H1 (cell line): Measurements from ENCODE around the gene GUCY1A1. TPM values are rescaled to one million over a fixed set of nuclear protein-coding genes. Genes with fewer than 3 reads are reported as not detected.

Experiments used
- BRCA1 ChIP-seq: IDR thresholded peaks from 2 replicates; pipeline ENCODE4 v1.6.1; 2012; ENCODE audit warnings: low read depth, low read length, improper control_type of control experiment
- CHD2 ChIP-seq: IDR thresholded peaks from 2 replicates; pipeline ENCODE4 v1.6.1; 2012; ENCODE audit warnings: low read length, improper control_type of control experiment
- NANOG ChIP-seq: IDR thresholded peaks from 2 replicates; pipeline ENCODE4 v1.6.1; 2011; ENCODE audit warnings: low read length, low read depth, mild to moderate bottlenecking, inconsistent platforms; ENCODE audit not compliant: insufficient read depth, poor library complexity, severe bottlenecking
- POLR2A ChIP-seq, 2 experiments: IDR thresholded peaks; 1 replicate in 1 of 2; 2 replicates in 1 of 2; pipeline ENCODE4 v1.6.1; 2011; ENCODE audit warnings: low read depth in 2 of 2, low read length in 2 of 2, mild to moderate bottlenecking in 2 of 2; ENCODE audit errors: control extremely low read depth in 1 of 2
- RAD21 ChIP-seq, 2 experiments: IDR thresholded peaks in 1 of 2; conservative IDR thresholded peaks in 1 of 2; 2 replicates each; pipeline ENCODE4 v1.6.1; 2011; ENCODE audit warnings: low read depth in 2 of 2, low read length in 2 of 2, improper control_type of control experiment in 1 of 2, inconsistent platforms in 1 of 2, mild to moderate bottlenecking in 1 of 2, moderate library complexity in 1 of 2
- RBBP5 ChIP-seq: IDR thresholded peaks from 2 replicates; pipeline ENCODE4 v1.7.1; 2012; ENCODE audit warnings: low read depth, mild to moderate bottlenecking, inconsistent platforms, low read length, moderate library complexity, borderline replicate concordance
- SP2 ChIP-seq: IDR thresholded peaks from 2 replicates; pipeline ENCODE4 v1.6.1; 2012; ENCODE audit warnings: mild to moderate bottlenecking, low read length, inconsistent platforms
- TAF1 ChIP-seq: IDR thresholded peaks from 2 replicates; pipeline ENCODE4 v1.6.1; 2011; ENCODE audit warnings: mild to moderate bottlenecking, low read depth, low read length
- polyA plus RNA-seq, 7 experiments: library from polyadenylated mRNA; depleted of rRNA in 3 of 7; stranded (reverse) in 5 of 7; unstranded in 2 of 7; fragments of >200 nt in 5 of 7; fragments of 200-250 nt in 2 of 7; gene quantifications; 1 replicate in 5 of 7; 2 replicates in 1 of 7; 4 replicates in 1 of 7; pipeline versions ENCODE4 v1.2.1 to v1.2.3, GENCODE V29; 2011 to 2013; ENCODE audit warnings: missing spikeins in 2 of 7, mixed read lengths in 2 of 7
- total RNA-seq: library from RNA; stranded (reverse); fragmentation: NEBNext Ultra II Directional; extraction: Animal tissue kit (Norgen Biotek cat#: 25700); gene quantifications from 2 replicates; pipeline ENCODE4 v1.2.1, GENCODE V29; 2021
- TF ChIP-seq, protein P1 (sequence below): IDR thresholded peaks from 2 replicates; pipeline ENCODE4 v1.6.1; 2012; ENCODE audit warnings: inconsistent platforms
- TF ChIP-seq, protein P2 (sequence below), 3 experiments: IDR thresholded peaks; 1 replicate in 2 of 3; 2 replicates in 1 of 3; pipeline versions ENCODE4 v1.5.1 to v1.6.1; 2011; ENCODE audit warnings: low read length in 3 of 3, mild to moderate bottlenecking in 3 of 3, inconsistent platforms in 2 of 3, low read depth in 1 of 3, moderate library complexity in 1 of 3; ENCODE audit not compliant: insufficient read depth in 1 of 3; ENCODE audit errors: control extremely low read depth in 1 of 3

The GUCY1A1 gene
- total and polyA plus RNA-seq, 2 of the 8 experiments (the other 6 are each of a cell fraction or from before 2014, with no cell fraction given) = not detected

DNA sequence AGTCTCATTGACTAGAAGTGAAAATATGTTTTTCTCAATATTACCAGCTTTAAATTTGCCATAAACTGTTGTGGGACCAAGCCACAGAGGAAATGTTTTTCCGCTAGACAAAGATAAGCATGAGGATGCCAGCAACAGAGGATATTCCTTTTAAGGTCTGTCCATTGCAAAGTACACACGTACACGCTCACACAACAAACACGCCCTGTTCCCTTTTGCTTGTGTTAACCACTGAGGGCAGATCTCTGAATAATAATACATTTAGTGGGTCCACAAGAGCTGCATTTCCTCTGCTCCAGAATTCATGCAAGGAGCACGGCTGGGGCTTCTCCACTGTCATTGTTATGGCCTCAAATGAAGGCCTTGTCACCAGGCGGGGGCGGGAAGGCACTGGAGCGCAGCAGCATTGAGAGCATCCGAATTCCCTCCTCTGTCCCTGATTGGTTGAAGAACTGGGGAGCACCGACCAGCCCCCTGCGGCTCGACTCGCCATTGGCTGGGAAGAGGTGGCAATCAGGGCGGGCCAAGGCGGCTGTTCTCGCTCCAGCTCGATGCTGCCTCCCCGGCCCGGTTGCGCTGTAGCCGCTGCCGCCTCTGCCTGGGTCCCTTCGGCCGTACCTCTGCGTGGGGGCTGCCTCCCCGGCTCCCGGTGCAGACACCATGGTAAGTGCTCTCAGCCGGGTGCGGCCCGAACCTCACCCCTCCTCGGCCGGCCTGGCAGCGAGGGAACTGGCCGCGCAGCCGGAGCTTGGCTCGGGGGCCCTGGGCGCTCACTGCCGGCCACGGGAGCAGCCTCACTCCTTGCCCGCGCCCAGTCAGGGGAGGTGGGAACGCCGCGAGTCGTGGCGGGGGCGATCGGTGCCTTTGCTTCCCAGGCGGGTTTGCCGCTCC lies 92.1 kb downstream of the GUCY1A1 start, which contains the start of gene GUCY1B1 (continued):
- TF ChIP-seq RBBP5 (no peak), RAD21 (IDR thresholded peaks at IDR 0.05 in 1 of 2, conservative IDR thresholded peaks at IDR 0.05 in 1 of 2; ENCODE audit: low read depth in 2 of 2, low read length in 2 of 2) (peak; percentile 34 to 37; a peak in 3 of 4 replicates), SP2 (peak; percentile 55), POLR2A (IDR thresholded peaks at IDR 0.05; ENCODE audit: control extremely low read depth in 1 of 2, low read depth in 2 of 2, low read length in 2 of 2) (no peak), NANOG (no peak), TAF1 (0 out of 2 replicates have a peak, but pooled peaks have one; percentile 28), CHD2 (peak; percentile 83), BRCA1 (no peak)
- TF ChIP-seq, protein P1, sequence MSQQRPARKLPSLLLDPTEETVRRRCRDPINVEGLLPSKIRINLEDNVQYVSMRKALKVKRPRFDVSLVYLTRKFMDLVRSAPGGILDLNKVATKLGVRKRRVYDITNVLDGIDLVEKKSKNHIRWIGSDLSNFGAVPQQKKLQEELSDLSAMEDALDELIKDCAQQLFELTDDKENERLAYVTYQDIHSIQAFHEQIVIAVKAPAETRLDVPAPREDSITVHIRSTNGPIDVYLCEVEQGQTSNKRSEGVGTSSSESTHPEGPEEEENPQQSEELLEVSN = peak; percentile 99
- TF ChIP-seq, protein P2, sequence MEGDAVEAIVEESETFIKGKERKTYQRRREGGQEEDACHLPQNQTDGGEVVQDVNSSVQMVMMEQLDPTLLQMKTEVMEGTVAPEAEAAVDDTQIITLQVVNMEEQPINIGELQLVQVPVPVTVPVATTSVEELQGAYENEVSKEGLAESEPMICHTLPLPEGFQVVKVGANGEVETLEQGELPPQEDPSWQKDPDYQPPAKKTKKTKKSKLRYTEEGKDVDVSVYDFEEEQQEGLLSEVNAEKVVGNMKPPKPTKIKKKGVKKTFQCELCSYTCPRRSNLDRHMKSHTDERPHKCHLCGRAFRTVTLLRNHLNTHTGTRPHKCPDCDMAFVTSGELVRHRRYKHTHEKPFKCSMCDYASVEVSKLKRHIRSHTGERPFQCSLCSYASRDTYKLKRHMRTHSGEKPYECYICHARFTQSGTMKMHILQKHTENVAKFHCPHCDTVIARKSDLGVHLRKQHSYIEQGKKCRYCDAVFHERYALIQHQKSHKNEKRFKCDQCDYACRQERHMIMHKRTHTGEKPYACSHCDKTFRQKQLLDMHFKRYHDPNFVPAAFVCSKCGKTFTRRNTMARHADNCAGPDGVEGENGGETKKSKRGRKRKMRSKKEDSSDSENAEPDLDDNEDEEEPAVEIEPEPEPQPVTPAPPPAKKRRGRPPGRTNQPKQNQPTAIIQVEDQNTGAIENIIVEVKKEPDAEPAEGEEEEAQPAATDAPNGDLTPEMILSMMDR (IDR thresholded peaks at IDR 0.05; ENCODE audit: control extremely low read depth in 1 of 3, insufficient read depth in 1 of 3, low read depth in 1 of 3, low read length in 3 of 3) = peak; percentile 20 to 44 (median 40)
